LoVo (cell line): ENCODE measurements around the gene HNRNPA0.
"Not testable (repeated sequence)": the region's sequence is repeated elsewhere in the genome, so short reads cannot be mapped to it uniquely, and the experiment has no call there.

Experiments used
- DNase-seq: peaks from one replicate; pipeline ENCODE4 v3.0.0-alpha.2; 2016; ENCODE audit warnings: low spot score

Gene HNRNPA0

DNA sequence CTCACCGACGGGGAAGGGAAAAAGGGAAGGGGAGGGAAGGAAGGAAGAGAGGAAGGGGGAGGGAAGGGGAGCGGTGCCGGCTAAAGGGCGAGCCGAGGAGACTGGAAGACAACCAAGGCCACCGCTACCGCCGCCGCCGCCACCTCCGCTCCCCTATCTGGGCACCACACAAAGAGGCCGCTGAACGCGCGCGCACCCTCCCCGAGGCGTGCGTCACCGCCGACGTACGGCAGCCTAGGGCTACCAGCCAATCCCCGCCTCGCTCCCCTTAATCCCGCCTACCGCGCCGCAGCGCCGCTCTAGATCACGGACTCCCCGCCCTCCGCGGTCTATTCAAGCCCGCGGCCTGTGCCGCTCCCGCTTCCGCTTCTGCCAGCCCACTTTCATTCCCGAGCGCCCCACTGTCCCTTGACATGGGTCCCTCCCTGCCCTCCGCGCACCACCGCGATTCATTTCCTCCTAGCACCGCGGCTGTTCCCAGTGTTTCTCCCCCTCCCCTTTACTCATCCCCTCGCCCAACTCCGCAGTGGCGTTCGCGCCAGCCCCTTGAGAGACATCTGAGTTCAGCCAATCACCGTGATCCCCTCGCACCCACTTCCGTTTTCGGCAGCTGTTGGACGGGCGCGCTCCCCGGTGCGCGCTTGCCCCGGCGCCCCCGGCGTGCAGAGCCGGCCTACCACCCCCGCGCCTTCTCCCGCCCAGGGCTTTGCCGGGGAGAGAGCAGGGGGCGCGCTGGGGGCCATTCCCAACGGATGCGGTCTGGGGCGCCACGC is at the start of gene HNRNPA0:
Gene HNRNPA0 (minus strand): TSS at position 176 of the 773 bp plus-strand sequence. CDS start 297 bp downstream, outside the sequence.
- DNase-seq, result peak; percentile 99

GRCh38 chr5:137802282-137803210 is 48.4 kb upstream of the HNRNPA0 start:
- no peak for DNase-seq

DNA sequence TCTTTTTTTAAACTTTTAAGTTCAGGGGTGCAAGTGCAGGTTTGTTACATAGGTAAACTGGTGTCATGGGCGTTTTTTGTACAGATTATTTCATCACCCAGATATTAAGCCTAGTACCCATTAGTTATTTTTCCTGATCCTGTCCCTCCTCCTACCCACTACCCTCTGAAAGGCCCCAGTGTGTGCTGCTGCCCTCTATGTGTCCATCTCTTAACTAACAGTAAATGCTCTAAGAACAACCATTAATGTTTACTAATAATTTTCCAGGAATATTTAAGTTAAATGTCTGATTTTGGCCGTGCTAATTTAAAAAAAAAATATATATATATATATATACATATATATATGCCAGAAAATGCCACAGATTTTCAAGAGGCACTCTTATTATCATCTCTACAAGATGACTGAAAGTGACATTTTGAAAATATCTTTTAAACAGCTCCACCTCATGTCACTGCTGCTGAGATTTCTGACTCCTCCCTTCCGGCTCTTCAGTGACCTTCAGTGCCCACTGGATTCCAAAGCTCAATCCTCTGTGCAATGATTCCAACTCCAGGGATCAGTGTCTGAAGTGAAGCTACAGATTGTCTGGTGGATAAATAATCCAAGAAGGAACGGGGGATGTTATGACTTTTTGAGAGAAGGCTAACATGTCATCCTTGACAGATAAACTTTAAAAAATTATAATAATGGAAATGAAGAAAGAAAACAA is 46.7 kb upstream of the HNRNPA0 start:
- DNase-seq, result no peak

- DNase-seq, result no peak
These were observed 42.1 kb upstream of the HNRNPA0 start for GRCh38 chr5:137796279-137796678.

DNA sequence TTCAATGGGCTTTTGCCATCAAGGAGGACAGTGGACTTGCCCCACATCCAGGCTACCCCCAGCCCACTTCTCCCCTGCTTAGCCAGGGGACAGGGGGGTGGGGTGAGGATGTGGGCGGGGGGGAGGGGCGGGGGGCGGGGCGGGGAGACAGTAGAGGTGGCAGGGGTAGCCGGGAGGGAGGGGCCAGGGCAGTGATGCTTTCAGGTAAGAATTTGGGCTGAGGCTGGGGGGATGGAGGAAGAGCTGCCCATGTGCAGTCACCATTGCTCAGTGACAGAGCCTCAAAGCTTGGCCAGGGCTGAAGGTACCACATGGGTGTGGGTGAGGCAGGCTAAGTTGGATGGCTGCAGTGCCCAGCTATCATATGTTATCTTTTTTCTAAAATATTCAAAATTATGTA is 40.7 kb upstream of the HNRNPA0 start:
- no peak for DNase-seq

DNA sequence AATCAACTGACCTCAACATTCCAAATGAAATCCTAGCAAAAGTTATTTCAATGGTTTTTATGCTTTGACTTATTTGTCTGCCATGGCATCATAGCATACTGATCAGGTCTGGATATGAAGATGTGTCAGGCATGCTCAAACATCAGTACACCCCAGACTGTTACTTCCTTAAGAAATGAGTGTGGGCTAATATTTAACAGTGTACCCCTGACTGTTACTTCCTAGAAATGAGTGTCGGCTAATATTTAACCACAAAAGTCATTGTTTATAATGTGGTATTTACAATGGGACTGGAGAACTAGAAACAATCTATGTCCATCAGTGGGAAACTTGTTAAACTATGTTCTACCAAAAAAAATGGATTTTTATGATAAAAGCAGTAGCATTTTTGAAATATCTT is 38.1 kb upstream of the HNRNPA0 start:
- DNase-seq, result peak; percentile 26

DNA sequence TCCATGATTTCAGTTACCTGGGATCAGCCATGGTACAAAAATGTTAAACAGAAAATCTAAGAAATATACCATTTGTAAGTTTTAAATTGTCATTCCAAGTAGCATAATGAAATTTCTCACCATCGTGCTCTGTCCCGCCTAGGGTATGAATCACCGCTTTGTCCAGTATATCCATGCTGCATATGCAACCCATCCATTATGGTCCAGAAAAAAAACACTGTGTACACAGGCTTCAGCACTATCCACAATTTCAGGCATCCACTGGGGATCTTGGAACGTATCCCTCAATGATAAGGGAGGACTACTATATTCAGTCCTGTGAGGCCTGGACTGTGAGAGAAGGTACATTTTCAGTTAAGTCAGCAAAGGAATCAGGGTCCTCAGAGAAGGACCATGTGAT is 37.6 kb upstream of the HNRNPA0 start:
- no peak for DNase-seq

DNA sequence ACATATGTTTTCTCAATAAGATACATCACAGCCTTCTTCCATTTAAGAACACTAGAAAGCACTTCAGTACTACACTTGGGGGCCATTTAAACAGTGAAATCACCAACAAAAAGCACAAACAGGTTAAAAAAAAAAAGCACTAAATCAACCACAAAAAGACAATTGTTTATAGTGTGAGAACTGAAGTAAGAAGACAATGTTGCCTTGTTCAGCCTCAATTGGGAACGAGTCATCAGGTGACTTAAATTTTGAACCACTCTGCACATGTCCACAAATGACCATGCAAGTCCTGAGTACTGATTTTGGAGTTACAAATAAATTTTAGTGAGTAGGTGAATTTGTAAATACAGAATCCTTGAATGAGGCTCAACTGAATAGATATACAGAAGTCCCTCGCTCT is 37.2 kb upstream of the HNRNPA0 start:
- no peak for DNase-seq

GRCh38 chr5:137788560-137788959 is 34.4 kb upstream of the HNRNPA0 start:
- DNase-seq, result not testable (repeated sequence)

- DNase-seq, result no peak
These were observed 28.9 kb upstream of the HNRNPA0 start for GRCh38 chr5:137782984-137783536.

DNA sequence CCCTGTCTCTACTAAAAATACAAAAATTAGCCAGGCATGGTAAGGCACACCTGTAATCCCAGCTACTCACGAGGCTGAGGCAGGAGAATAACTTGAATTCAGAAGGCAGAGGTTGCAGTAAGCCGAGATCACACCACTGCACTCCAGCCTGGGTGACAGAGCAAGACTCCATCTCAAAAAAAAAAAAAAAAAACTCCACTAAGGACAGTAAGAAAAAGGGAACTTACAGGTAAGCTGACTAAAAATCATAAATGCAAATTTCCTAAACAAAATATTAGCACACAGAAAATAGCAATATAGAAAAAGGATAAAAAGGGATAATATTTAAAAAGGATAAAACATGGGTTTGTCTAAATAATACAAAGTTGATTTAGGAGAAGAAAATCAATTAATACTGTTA is 27.9 kb upstream of the HNRNPA0 start:
- no peak for DNase-seq

DNA sequence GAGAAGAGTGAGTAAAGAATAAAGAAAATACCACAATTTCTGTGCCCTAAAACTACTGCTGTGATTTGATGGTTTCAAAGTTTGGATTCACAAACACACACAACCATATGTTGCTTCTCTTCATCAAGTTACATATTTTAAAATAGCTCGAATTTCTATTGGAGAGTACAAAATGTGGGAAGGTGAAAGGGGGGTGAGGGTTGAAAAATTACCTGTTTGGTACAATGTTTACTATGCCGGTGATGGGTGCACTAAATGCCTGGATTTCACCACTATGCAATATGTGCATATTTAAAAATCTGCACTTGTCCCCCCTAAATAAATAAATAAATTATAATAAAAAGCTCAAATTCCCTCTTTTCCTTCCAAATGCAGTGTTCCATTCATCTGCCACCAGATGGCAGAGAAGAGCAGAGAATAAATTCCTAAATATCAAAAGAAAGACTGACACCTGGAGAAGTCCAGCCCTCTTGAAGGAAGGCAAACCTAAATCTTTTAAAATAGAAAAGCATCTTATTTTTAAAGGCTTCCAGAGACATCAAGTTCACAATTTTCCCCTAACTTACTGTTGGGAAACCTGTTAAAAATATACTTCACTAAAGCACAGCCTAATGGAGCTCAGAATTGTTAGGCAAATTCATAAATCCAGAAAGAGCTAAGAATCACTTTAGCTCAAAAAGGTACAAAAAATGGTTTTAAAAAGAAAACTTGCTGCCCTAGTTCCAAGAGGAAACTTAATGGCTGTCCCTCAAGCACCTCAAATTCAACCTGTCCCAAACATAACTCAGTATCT is 24.8 kb upstream of the HNRNPA0 start:
- DNase-seq, result peak; percentile 57

GRCh38 chr5:137767937-137768336 is 13.8 kb upstream of the HNRNPA0 start:
- not testable (repeated sequence) for DNase-seq

GRCh38 chr5:137761566-137761965 is 7.4 kb upstream of the HNRNPA0 start:
- DNase-seq, result peak; percentile 10

GRCh38 chr5:137760719-137761516 is 6.8 kb upstream of the HNRNPA0 start:
- DNase-seq, result peak; percentile 24

DNA sequence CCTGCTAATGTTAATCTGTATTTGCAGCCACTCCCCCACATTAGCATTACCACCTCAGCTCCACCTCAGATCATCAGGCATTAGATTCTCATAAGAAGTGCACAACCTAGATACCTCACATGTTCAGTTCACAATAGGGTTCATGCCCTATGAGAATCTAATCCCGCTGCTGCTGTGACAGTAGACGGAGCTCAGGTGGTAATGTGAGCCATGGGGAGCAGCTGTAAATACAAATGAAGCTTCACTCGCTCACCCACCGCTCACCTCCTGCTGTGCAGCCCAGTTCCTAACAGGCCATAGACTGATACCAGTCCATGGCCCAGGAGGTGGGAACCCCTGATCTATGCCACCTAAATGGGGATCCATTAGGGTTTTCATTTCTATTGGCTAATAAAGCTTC is 6.1 kb upstream of the HNRNPA0 start:
- DNase-seq, result no peak

DNA sequence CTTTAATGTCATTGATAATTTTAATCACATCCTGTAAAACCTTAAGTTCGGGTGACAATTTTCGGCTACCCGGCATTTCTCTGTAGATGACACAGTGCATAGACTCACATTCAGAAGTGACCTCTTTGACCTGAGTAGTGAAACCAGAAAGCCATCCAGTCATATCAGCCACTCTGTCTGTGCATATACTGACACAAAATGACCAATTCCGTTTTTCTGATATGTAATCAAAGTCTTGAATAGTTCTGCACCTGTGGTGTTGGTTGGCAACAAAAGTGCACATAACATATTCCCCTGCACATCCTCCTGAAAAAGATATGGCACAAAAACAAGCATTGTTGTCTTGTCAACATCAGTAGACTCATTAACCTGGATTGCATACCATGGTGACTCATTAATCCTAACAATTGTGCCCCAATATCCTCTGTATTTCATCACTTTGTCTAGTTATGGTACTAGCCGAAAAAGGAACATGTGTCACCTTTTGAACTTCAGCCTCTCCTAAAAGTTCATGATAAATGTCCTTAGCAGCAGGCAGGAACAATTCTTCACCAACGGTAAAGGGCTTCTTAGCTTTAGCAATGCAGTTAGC is 4.6 kb upstream of the HNRNPA0 start:
- DNase-seq, result peak; percentile 6

DNA sequence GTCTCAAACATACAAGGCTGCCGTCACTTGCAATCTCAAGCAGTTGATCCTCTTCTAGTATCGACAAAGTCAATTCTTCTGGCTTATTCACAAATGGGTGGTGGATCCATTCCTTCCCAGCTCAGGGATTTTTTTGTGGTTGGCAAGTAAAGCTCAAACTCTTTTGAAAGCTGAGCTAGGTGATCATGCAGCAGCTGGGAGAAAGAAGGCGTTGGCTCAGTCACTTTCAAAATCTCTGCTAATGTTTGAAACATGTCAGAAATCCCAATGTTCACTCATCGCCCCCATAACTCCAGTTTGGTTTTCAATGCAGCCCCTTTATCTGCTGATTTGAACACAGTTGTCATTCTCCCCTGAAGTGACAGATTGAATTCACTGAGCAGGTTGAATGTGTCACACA is 4.0 kb upstream of the HNRNPA0 start:
- no peak for DNase-seq

DNA sequence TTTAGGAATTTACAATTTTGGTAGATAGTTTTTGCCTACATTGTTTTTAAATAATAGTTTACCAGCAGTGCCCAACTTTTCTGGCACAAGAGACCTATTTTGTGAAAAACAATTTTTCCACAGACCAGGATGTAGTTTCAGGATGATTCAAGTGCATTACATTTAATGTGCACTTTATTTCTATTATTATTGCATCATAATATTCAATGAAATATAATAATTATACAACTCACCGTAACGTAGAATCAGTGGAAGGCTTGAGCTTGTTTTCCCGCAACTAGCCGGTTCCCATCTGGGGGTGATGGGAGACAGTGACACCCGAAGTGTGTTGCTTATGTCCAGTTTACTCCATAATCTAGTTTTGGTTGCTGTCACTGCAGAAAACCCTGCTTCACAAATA is 3.5 kb upstream of the HNRNPA0 start:
- DNase-seq, result no peak
